ENCODE measurements around the gene ZBBX.

The ZBBX gene

DNA sequence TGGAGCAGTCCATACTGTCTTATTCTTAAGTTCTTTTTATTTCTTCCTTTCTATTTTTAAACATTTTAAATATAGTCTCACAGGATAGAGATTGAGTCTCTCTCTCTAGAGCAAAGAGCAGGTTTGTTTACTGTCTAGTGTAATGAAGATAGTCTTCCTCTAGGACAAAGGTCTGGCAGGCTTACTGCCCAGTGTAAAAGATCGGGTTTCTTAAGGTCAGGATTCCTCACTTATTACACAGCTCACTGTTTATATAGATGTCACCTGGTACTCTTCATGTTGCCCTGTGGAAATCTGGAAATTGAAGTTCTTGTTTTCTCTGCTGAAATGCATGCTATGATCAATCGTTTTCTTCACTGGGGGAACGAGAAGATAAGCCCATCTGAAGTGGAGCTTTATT is 76.0 kb downstream of the ZBBX start:
- no peak for DNase-seq

- no peak for DNase-seq
Observed at GRCh38 chr3:167302678-167303077, 77.4 kb downstream of the ZBBX start.

DNA sequence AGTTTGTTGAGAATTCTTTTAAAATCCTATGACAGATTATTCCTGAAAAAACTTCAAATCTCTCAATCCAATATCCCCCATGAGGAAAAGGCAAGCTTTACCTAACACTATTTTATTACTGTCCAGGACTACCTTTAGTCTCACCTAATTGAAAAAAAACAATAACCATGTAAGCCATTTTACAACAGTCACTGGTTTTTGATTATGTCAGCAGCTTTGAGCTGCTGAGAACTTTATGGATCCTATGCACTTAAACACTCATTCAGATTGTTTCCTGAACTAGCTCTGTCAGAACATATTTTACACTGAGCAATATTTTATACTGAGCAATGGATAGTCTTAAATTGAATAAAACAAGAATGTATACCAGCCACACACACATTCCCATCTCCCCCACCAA is 79.9 kb downstream of the ZBBX start:
- DNase-seq: no peak

- no peak for DNase-seq
Observed at GRCh38 chr3:167289435-167289834, 90.7 kb downstream of the ZBBX start.

DNA sequence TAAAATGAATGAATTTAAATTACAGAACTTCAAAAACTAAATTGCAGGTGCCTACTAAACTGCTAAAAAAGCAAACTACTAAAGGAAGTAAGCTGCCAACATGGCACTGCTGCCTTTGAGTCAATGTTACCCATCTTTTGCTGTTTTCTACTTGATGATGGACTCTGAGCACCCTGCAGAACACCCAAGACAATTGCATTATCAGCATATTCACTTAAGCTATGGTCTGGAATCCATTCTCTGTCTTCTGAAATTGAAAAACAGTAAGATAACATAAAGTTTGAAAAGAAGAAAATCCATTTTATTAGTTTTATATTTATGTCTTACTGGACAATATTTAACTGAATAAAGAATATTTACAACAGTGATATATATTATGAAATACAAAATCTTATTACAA is 91.4 kb downstream of the ZBBX start:
- DNase-seq: no peak

GRCh38 chr3:167287308-167287707 is 92.8 kb downstream of the ZBBX start:
- DNase-seq: no peak

DNA sequence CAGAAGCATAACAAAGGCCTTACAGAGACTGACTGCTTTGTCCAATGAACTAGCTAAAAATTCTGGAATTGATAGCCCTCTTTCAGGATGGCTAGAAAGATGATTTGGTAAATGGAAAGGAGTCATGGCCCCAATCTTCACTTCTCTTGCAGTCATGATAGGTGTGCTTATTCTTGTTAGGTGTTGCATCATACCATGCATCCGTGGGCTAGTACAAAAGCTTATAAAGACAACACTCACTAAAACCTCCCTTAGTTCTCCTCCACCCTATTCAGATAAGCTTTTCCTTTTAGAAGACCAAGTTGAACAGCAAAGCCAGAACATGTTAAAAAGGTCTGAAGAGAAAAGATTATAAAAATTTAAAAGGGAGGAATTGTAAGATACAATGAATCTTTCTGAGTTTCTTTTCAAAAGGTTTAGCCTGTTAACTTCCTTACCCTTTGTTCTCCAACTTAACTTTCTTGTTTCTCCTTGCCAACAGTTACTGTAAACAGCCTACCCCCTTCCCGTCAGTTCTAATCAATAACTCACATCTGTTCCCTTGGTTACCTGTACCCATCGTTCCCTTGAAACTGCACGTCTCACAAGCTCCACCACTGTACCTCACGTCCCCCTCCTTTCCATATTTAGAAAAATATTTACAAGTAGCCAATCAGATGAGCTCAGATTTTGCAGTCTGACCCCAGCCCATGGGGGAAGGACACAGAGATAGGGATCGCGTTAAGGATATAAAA is 105.8 kb downstream of the ZBBX start:
- DNase-seq: no peak

DNA sequence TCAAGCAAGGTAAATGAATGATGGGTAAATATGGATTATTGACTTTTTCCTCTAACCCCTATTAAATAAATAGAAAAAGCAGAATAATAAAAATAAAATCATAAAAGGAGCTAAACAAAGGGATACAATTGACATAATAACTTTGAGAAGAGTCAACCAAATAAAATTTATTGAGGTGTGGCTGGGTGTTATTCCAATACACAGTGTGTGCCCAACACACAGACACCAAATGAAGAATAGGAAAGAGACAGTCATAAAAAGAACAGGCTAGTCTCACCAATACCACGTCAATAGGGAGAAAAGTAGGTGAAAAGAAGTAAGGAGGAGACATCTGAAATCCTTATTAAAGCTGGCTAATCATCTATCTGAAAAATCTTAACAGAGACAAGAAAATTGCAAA is 127.1 kb downstream of the ZBBX start:
- no peak for DNase-seq

DNA sequence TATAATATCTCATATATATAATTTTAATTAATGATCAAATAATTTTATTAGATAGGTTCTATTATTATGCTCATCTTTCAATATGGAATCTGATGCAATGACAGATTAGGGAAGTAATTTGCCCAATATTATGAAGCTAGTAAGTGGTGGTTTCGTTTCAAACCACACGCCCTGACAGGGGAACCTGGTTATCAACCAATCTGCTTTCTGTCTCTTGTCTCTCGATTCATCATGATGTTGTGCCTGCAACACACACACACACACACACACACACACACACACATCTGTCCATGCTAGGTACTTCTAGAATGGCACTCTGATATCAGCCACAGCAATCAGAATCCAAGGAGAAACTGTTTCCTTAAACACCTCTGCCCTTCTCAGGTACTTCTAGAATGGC is 128.4 kb downstream of the ZBBX start:
- no peak for DNase-seq

DNA sequence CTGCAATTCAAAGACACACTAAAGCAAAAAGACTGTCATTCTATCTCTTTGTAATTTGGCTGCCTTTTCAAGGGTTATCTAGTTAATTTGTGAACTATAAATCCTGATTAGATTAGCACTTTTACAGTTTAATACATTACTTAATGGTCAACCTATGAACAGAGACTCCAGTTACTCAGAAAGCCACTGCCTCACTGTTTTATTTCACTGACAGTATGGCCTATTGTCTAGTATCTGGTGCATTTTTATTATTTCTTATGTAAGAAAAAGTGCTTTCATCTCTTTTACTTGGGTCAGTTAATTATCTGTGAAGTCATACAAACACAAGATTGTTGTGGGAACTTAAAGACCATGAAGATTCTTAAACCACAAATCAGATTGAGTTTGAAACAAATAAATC is 133.8 kb downstream of the ZBBX start:
- DNase-seq: no peak

- no peak for DNase-seq
Observed at GRCh38 chr3:167241048-167241845, 138.8 kb downstream of the ZBBX start.

DNA sequence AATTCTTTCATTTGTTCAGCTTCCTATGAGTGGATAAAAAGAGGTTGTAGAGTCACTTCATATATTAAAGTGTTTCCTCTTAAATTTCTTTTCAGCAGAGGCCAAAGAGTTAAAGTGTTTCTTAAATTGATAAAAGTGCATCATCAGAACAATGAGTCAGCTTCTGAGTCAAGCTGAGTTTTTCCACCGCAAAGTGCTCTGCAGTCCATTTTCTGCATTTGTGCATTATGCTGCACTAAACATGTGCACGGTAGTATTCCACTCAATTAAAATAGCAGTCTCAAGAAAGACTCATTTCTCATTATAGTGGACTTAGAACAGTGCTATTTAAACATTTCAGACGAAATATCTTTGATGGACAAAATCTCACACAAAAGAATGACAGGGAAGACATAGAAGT is 152.0 kb downstream of the ZBBX start:
- DNase-seq: no peak

- no peak for DNase-seq
Observed at GRCh38 chr3:167225821-167226220, 154.3 kb downstream of the ZBBX start.

DNA sequence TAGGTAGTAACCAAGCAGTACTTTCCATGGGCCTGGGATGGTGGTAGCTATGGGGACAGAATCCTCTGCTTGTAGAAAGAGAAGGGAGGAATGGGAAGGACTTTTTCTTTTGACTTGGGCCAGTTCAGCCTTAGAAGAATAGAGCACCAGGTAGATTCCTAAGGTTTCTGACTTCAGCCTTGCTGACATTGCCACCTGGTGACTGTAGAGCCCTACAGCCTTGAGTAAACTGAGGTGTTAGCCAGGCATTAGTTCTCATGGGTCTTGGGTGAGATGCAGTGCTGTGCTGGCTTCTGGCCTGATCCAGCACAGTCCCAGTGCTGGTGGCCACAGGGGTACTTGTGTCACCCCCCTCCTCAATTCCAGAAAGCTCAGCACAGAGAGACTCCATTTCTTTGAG is 171.1 kb downstream of the ZBBX start:
- no peak for DNase-seq

GRCh38 chr3:167203062-167203461 is 177.0 kb downstream of the ZBBX start:
- no peak for DNase-seq

GRCh38 chr3:167198949-167199600 is 181.0 kb downstream of the ZBBX start:
- DNase-seq: no peak

Measured in NCI-H2171 (cell line).